Measurements from ENCODE around the gene ELAPOR1. TPM values are rescaled to one million over a fixed set of nuclear protein-coding genes. Genes with fewer than 3 reads are reported as not detected.
"Not testable (repeated sequence)": the region's sequence is repeated elsewhere in the genome, so short reads cannot be mapped to it uniquely, and the experiment has no call there.

ELAPOR1 gene
- polyA plus RNA-seq, 3 donors from 2014 or later: 0.54 to 6.2 (median 3.0) TPM

- Mint-ChIP-seq H3K4me3 (no peak overlapping the region), H3K27ac (no peak overlapping the region), H3K9me3 (no peaks in the 10 kb centered on the region), H3K36me3 (no peaks in the 10 kb centered on the region), H3K4me1 (no peaks in the 10 kb centered on the region), H3K27me3 (ENCODE audit: low read depth in 3 of 3) (peaks cover 0 to 6% (median 2%) of the 10 kb centered on the region in 3 donors)
- no peak for DNase-seq
These were observed 19.9 kb downstream of the ELAPOR1 start for GRCh38 chr1:109133815-109134214.

GRCh38 chr1:109134423-109134822 lies 20.5 kb downstream of the ELAPOR1 start:
- Mint-ChIP-seq H3K9me3 (no peaks in the 10 kb centered on the region), H3K4me3 (no peak overlapping the region), H3K4me1 (no peaks in the 10 kb centered on the region), H3K27me3 (ENCODE audit: low read depth in 3 of 3) (peaks cover 0 to 6% (median 2%) of the 10 kb centered on the region in 3 donors), H3K27ac (no peak overlapping the region), H3K36me3 (no peaks in the 10 kb centered on the region)
- no peak for DNase-seq

- DNase-seq: no peak
- Mint-ChIP-seq H3K4me3 (no peak overlapping the region), H3K36me3 (no peaks in the 10 kb centered on the region), H3K27me3 (ENCODE audit: low read depth in 3 of 3) (peaks cover 2 to 6% (median 2%) of the 10 kb centered on the region in 3 donors), H3K27ac (no peak overlapping the region), H3K9me3 (no peaks in the 10 kb centered on the region), H3K4me1 (no peaks in the 10 kb centered on the region)
These were observed 22.0 kb downstream of the ELAPOR1 start for GRCh38 chr1:109135940-109136339.

- Mint-ChIP-seq H3K4me1 (no peaks in the 10 kb centered on the region), H3K27me3 (ENCODE audit: low read depth in 3 of 3) (peaks cover 0 to 3% (median 2%) of the 10 kb centered on the region in 3 donors), H3K36me3 (no peaks in the 10 kb centered on the region), H3K9me3 (no peaks in the 10 kb centered on the region), H3K27ac (no peak overlapping the region), H3K4me3 (no peak overlapping the region)
- no peak for DNase-seq
These were observed 22.9 kb downstream of the ELAPOR1 start for GRCh38 chr1:109136766-109137165.

GRCh38 chr1:109137958-109138357 lies 24.0 kb downstream of the ELAPOR1 start:
- H3K27ac Mint-ChIP-seq: no peak overlapping the region
- no peak for DNase-seq
- H3K36me3 Mint-ChIP-seq: no peaks in the 10 kb centered on the region
- H3K27me3 Mint-ChIP-seq (ENCODE audit: low read depth in 3 of 3): peaks cover 0 to 2% (median under 1%) of the 10 kb centered on the region in 3 donors
- no peak overlapping the region for H3K4me3 Mint-ChIP-seq
- no peaks in the 10 kb centered on the region for H3K9me3 Mint-ChIP-seq
- no peaks in the 10 kb centered on the region for H3K4me1 Mint-ChIP-seq

- H3K9me3 Mint-ChIP-seq: no peaks in the 10 kb centered on the region
- H3K27ac Mint-ChIP-seq: no peak overlapping the region
- H3K4me1 Mint-ChIP-seq: no peaks in the 10 kb centered on the region
- H3K4me3 Mint-ChIP-seq: no peak overlapping the region
- H3K36me3 Mint-ChIP-seq: no peaks in the 10 kb centered on the region
- no peak for DNase-seq
- peaks cover 0 to 3% (median 2%) of the 10 kb centered on the region in 3 donors for H3K27me3 Mint-ChIP-seq (ENCODE audit: low read depth in 3 of 3)
These were observed 24.4 kb downstream of the ELAPOR1 start for GRCh38 chr1:109138358-109138757.

- no peak for DNase-seq
- Mint-ChIP-seq H3K4me3 (no peak overlapping the region), H3K9me3 (no peaks in the 10 kb centered on the region), H3K27ac (no peak overlapping the region), H3K4me1 (no peaks in the 10 kb centered on the region), H3K36me3 (no peaks in the 10 kb centered on the region), H3K27me3 (ENCODE audit: low read depth in 3 of 3) (peaks cover 0 to 3% (median 2%) of the 10 kb centered on the region in 3 donors)
These were observed 26.5 kb downstream of the ELAPOR1 start for GRCh38 chr1:109140392-109140791.

- no peak for DNase-seq
- Mint-ChIP-seq H3K27ac (no peak overlapping the region), H3K27me3 (ENCODE audit: low read depth in 3 of 3) (peaks cover 0 to 3% (median 2%) of the 10 kb centered on the region in 3 donors), H3K4me3 (no peak overlapping the region), H3K36me3 (no peaks in the 10 kb centered on the region), H3K4me1 (no peaks in the 10 kb centered on the region), H3K9me3 (no peaks in the 10 kb centered on the region)
These were observed 28.3 kb downstream of the ELAPOR1 start for GRCh38 chr1:109142260-109142659.

GRCh38 chr1:109142725-109143124 lies 28.8 kb downstream of the ELAPOR1 start:
- not testable (repeated sequence) for H3K4me1 Mint-ChIP-seq; H3K9me3 Mint-ChIP-seq; DNase-seq; H3K27ac Mint-ChIP-seq; H3K4me3 Mint-ChIP-seq; H3K27me3 Mint-ChIP-seq (ENCODE audit: low read depth in 3 of 3); H3K36me3 Mint-ChIP-seq

- no peak for DNase-seq
- peaks cover 0 to 1% (median 0%) of the 10 kb centered on the region in 6 donors for H3K9me3 Mint-ChIP-seq
- H3K36me3 Mint-ChIP-seq: peaks cover 0 to 7% (median 0%) of the 10 kb centered on the region in 3 donors
- no peaks in the 10 kb centered on the region for H3K4me1 Mint-ChIP-seq
- no peak overlapping the region for H3K27ac Mint-ChIP-seq
- H3K4me3 Mint-ChIP-seq: no peak overlapping the region
- H3K27me3 Mint-ChIP-seq (ENCODE audit: low read depth in 3 of 3): peaks cover 0 to 2% (median 0%) of the 10 kb centered on the region in 3 donors
These were observed 35.2 kb downstream of the ELAPOR1 start for GRCh38 chr1:109148987-109149561.

GRCh38 chr1:109149874-109150601 lies 36.1 kb downstream of the ELAPOR1 start:
- Mint-ChIP-seq H3K27ac (no peak overlapping the region), H3K36me3 (peaks cover 0 to 7% (median 0%) of the 10 kb centered on the region in 3 donors)

GRCh38 chr1:109151146-109151990 lies 37.5 kb downstream of the ELAPOR1 start:
- peaks cover 0 to 1% (median 0%) of the 10 kb centered on the region in 6 donors for H3K9me3 Mint-ChIP-seq
- peaks cover 0 to 4% (median 2%) of the 10 kb centered on the region in 3 donors for H3K27me3 Mint-ChIP-seq (ENCODE audit: low read depth in 3 of 3)
- peaks cover 0 to 7% (median 0%) of the 10 kb centered on the region in 3 donors for H3K36me3 Mint-ChIP-seq
- H3K27ac Mint-ChIP-seq: no peak overlapping the region
- no peak for DNase-seq
- H3K4me1 Mint-ChIP-seq: no peaks in the 10 kb centered on the region
- H3K4me3 Mint-ChIP-seq: no peak overlapping the region

More at GRCh38 chr1:109149874-109150601, 36.1 kb downstream of the ELAPOR1 start:
- Mint-ChIP-seq H3K4me3 (no peak overlapping the region), H3K9me3 (peaks cover 0 to 1% (median 0%) of the 10 kb centered on the region in 6 donors), H3K27me3 (ENCODE audit: low read depth in 3 of 3) (peaks cover 0 to 4% (median 2%) of the 10 kb centered on the region in 3 donors), H3K4me1 (no peaks in the 10 kb centered on the region)
- no peak for DNase-seq

- Mint-ChIP-seq H3K27ac (no peak overlapping the region), H3K4me1 (no peaks in the 10 kb centered on the region), H3K27me3 (ENCODE audit: low read depth in 3 of 3) (peaks cover 0 to 4% (median 2%) of the 10 kb centered on the region in 3 donors), H3K36me3 (peaks cover 0 to 7% (median 0%) of the 10 kb centered on the region in 3 donors), H3K9me3 (peaks cover 0 to 1% (median 0%) of the 10 kb centered on the region in 6 donors), H3K4me3 (no peak overlapping the region)
- DNase-seq: no peak
These were observed 38.3 kb downstream of the ELAPOR1 start for GRCh38 chr1:109152196-109152595.
